HG03354 (cell line): Measurements from ENCODE around the gene ZNF784.

Experiments used
- ATAC-seq: cut with Tn5 transposase; IDR thresholded peaks from one replicate; pipeline ENCODE4 v1.9.1; 2021; ENCODE audit warnings: mild to moderate bottlenecking; ENCODE audit not compliant: unreplicated experiment, poor library complexity, severe bottlenecking

Gene ZNF784

DNA sequence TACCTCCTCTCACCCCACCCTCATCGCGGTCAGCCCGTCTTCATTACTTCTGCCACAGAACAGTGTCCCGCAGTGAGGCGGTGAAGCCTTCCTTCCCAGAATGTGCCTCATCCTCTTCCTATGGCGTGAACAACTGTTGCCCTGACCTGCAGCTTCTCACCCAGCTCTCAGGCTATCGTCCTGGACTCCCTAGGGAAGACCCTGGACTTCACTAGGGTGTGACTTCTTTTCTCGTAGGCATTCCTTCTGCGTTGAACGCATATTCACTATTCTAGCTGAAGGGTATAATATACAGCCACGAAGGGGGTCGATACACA, 17.9 kb downstream of the ZNF784 start:
- no peak for ATAC-seq

- ATAC-seq: peak; percentile 32
These were observed 18.5 kb downstream of the ZNF784 start, which contains the start of gene ZNF865 for GRCh38 chr19:55605637-55606470. Gene ZNF865 (plus strand): TSS chr19:55605647. CDS start chr19:55613619, 7,972 bp downstream.

DNA sequence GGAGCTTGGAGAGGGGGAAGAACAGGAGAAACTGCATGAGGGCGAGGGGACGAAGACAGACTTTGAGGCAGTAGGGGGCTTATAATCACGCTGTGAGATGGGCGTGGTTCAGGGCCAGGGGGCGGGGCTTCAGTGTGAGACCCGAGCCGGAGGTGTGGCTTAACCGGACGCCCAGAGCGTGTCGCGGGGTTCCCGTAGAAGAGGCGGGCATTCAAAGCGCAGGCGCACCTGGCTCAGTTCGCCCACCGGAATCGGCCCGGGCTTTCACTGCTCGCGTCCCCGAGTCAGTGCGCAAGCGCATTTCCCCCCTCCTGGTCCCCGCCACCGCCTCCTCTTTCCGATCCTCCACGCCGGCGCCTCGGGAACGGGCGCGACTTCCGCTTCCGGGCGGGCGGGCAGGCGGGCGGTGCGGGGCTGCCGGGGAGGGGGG, 19.1 kb downstream of the ZNF784 start:
- peak; percentile 74 for ATAC-seq

- ATAC-seq: no peak
These were observed 20.6 kb downstream of the ZNF784 start for GRCh38 chr19:55603581-55604292.

- no peak for ATAC-seq
These were observed 21.3 kb downstream of the ZNF784 start for GRCh38 chr19:55603115-55603514.

DNA sequence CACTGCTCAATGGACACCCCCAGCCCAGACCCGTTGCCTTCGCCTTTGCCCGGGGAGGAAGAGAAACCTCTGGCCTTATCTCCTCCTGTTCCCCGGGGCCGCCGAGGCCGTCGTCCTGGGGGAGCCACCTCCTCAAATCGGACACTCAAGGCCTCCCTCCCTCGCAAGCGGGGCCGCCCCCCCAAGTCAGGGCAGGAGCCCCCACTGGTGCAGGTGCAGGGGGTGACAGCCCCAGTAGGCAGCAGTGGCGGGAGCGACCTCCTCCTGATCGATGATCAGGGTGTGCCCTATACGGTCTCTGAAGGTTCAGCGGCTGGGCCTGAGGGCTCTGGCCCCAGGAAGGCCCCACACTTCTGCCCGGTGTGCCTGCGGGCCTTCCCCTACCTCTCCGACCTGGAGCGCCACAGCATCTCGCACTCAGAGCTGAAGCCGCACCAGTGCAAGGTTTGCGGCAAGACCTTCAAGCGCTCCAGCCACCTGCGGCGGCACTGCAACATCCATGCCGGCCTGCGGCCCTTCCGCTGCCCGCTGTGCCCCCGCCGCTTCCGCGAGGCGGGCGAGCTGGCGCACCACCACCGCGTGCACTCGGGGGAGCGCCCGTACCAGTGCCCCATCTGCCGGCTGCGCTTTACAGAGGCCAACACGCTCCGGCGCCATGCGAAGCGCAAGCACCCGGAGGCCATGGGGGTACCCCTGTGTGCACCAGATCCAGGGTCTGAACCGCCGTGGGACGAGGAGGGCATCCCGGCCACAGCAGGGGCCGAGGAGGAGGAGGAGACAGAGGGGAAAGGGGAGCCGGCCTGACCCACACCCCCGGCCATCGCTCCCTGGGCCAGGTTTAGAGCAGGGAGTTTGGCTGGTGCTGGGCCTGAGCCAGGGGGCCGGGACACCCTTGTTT, 22.0 kb downstream of the ZNF784 start:
- no peak for ATAC-seq

GRCh38 chr19:55601084-55601483, 23.3 kb downstream of the ZNF784 start:
- no peak for ATAC-seq

DNA sequence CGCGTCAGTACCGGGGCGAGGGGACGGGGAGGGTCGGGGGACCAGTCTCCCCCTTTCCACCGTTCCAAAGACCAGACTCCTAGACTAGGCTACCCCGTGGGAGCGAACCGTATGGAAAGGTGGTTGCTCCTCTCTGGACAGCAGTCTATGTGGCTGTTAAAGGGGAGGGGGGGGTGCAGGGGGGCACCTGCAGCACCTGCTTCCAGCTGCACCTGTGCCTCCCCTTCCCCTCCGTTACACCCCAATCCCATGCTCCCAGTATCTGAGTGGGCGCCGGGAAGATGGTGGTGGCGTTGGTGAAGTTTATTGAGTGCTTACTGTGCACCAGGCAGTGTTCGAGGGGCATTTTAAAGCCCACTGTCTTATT, 23.7 kb downstream of the ZNF784 start:
- ATAC-seq: no peak

DNA sequence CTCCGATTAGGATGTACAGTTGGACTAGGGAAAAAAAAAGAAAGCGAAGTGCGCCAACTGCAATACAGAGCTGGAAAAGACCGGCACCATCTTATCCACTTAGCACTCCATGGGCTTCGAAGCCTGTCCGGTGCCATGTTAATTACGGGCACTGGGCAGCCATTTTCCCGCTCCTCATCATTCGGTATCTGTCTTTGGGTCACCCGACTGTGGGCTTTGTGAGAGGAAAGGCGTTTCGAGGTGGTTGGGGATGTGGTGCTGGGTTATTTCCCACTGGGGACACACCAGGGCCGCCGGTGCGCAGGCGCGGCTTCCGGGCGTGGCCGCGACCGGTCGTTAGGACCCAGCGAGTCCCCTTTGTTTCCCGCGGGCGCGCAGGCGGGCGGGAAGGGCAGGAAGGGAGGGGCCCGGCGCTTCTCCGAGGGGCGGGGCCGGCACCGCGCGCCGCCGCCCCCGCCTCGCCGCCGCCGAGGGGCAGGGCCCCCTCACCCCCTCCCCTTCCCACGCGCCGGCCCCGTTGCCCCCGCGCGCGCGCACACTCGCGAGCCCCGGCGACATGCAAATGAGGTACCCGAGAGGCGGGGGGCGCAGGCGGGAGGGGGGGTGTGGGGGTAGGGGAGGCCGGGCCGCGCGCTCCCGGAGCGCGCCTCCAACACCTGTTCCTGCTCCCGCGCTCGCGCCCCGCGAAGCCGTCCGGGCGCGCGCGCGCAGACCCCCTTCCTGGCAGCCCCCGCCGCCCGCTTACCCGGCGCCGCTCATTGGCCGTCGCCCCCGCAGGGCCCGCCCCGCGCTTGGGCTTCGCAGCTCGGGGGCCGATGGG, 24.3 kb downstream of the ZNF784 start, which contains the start of gene ZNF524:
Gene ZNF524, plus strand, starts transcription at position 447 of the 820 bp plus-strand sequence. CDS start 1,825 bp downstream, outside the sequence.
- peak; percentile 52 for ATAC-seq

DNA sequence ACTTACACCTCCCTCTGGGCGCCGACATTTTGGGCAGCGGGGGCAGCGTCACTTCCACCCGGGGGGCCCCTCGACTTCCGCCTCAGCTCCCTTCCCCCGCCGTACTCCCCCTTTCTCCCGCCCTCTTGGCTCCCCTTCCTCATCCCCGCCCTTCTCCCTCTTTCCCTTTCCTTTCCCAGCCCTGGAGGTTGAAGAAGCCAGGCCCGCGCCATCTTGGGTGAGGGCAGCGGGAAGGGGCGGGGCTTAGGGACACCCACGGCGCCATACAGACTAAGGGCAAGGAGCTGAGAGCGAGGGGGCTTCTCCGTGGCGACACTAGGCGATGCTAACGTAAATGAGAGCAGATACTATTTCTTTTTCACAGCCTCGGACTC, 24.9 kb downstream of the ZNF784 start, which contains the start of gene FIZ1:
Gene FIZ1, minus strand, starts transcription at position 50 of the 374 bp plus-strand sequence. CDS start 1,652 bp downstream, outside the sequence.
- peak; percentile 65 for ATAC-seq

- peak; percentile 58 for ATAC-seq
These were observed 25.5 kb downstream of the ZNF784 start for GRCh38 chr19:55598719-55599467.

GRCh38 chr19:55598034-55598433, 26.3 kb downstream of the ZNF784 start:
- no peak for ATAC-seq

- no peak for ATAC-seq
These were observed 26.9 kb downstream of the ZNF784 start for GRCh38 chr19:55597501-55597921.

DNA sequence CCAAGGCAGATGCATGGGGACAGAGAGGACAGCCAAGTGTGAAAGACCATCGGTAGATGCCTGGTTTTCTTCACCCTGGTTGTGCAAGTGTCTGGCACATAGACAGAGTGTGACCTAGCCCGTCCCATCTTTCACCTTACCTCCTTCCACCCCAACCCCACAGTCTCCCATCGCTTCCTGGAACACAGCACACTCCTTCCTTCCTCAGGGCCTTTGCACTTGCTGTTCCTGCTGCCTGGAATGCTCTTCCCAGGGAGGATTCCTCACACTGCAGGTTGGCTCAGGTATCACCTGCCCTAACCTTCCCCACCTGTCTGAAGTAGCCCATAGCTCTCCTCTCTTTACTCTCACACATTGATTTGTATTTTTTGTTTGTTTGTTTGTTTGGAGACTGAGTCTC, 28.1 kb downstream of the ZNF784 start:
- ATAC-seq: no peak

- ATAC-seq: no peak
These were observed 29.3 kb downstream of the ZNF784 start for GRCh38 chr19:55594996-55595545.

DNA sequence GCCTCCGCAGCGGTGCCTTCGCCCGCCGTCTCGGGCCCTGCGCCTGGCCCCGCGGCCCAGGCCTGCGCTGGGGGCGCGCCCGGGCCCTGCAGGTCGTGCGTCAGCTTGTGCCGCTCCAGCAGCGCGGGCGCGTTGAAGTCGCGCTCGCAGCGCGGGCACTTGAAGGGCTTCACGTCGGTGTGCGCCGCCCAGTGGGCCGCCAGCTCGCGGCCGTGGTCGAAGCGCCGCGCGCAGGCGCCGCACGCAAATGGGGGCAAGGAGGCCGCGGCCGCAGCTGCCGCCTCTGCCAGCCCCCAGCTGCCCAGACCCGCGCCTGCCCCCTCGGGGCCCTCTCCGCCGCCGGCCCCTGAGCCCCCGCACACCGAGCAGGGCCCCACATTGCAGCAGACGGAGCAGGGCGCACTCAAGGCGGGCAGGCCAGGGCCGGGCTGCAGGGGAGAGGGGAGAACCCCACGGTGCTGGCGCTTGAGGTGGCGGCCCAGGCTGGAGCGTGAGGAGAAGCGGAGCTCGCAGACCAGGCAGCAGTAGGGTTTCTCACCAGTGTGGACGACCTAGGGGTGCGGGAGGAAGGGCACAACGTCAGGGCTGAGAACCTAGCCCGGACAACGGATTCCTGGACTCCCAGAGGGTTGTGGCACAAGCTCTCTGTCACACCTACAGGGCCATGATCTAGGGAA, 31.1 kb downstream of the ZNF784 start:
- no peak for ATAC-seq

- no peak for ATAC-seq
These were observed 31.8 kb downstream of the ZNF784 start for GRCh38 chr19:55592391-55593090.
